ENCODE data around the gene BLNK. TPM values are rescaled to one million over a fixed set of nuclear protein-coding genes. Genes with fewer than 3 reads are reported as not detected.
A peak's percentile ranks its signal among the peaks of the same experiment; 100 is the strongest.

The BLNK gene
- total and polyA plus RNA-seq, 9 of the 15 experiments (the other 6 are each of a cell fraction or from before 2014, with no cell fraction given), result not detected

- H2AFZ ChIP-seq (ENCODE audit: low read depth, low read length), result peak overlapping the region; percentile 55; the same call in 1 of the 2 replicates
- no peaks in the 10 kb centered on the region for H3K36me3 ChIP-seq (ENCODE audit: control insufficient read depth, insufficient read depth, low read length)
- no peaks in the 10 kb centered on the region for H3K9me1 ChIP-seq (ENCODE audit: control insufficient read depth, insufficient read depth, low read length)
- intact Hi-C loops (cut with micrococcal nuclease) (loop anchor here (10.0 kb wide), 1 partner anchor 178 kb away; the partner anchor contains the start of gene CCNJ), in situ Hi-C loops (cut with MboI) (no loop called here)
- no peaks in the 10 kb centered on the region for H3K9me3 ChIP-seq (replicated peaks; ENCODE audit: control insufficient read depth, insufficient read depth, low read depth, low read length)
- whole genome bisulfite sequencing (ENCODE audit: insufficient coverage, low coverage, missing lambda C conversion rate), result 35% methylated on average over 9 of the region's 10 CpGs
- H3K79me2 ChIP-seq (ENCODE audit: control insufficient read depth, insufficient read depth, low read length), result no peaks in the 10 kb centered on the region
- H3K4me2 ChIP-seq (ENCODE audit: insufficient read depth, low read length), result no peak overlapping the region
- ChIA-PET CTCF (ENCODE audit: low intra/inter-chr PET ratio) (no interaction called here), POLR2A (no interaction called here)
- H3K4me1 ChIP-seq (replicated peaks in 1 of 2; ENCODE audit: control insufficient read depth in 2 of 2, insufficient read depth in 2 of 2, low read length in 2 of 2), result no peaks in the 10 kb centered on the region; a peak in 1 of 5 replicates
- DNase-seq (ENCODE audit: extremely low read depth in 1 of 4, low spot score in 3 of 4), result no peak
- BruUV-seq (replicated peaks), result no TSS peak
- TF ChIP-seq BMI1 (IDR thresholded peaks at IDR 0.05; ENCODE audit: low read length), result no peak
- peak; percentile 82 to 84 for TF ChIP-seq NRF1 (conservative IDR thresholded peaks at IDR 0.05 in 1 of 2, IDR thresholded peaks at IDR 0.05 in 1 of 2)
- no peak for FAIRE-seq
- H4K20me1 ChIP-seq (replicated peaks; ENCODE audit: control insufficient read depth, insufficient read depth, low read length), result no peaks in the 10 kb centered on the region
- no peak overlapping the region for H3K27ac ChIP-seq (ENCODE audit: extremely low read depth, low read depth, low read length)
- H3K4me3 ChIP-seq, result no peak overlapping the region
- no peak overlapping the region for H3K9ac ChIP-seq (ENCODE audit: insufficient read depth in 1 of 2, low read depth in 2 of 2, low read length in 2 of 2)
- no peak for ATAC-seq
- peaks cover 2 to 25% of the 10 kb centered on the region in 2 experiments; a peak in 3 of 5 replicates for H3K27me3 ChIP-seq (ENCODE audit: control insufficient read depth in 2 of 2, insufficient read depth in 2 of 2, low read length in 2 of 2)
Observed at GRCh38 chr10:96222908-96223307, 48.5 kb downstream of the BLNK start.

- POLR2A ChIA-PET, result no interaction called here
- FAIRE-seq, result no peak
- CTCF ChIA-PET (ENCODE audit: low intra/inter-chr PET ratio), result no interaction called here
- no peak overlapping the region for H2AFZ ChIP-seq (ENCODE audit: low read depth, low read length)
- no peaks in the 10 kb centered on the region for H3K9me1 ChIP-seq (ENCODE audit: control insufficient read depth, insufficient read depth, low read length)
- H3K9me3 ChIP-seq (replicated peaks; ENCODE audit: control insufficient read depth, insufficient read depth, low read depth, low read length), result no peaks in the 10 kb centered on the region
- H3K4me3 ChIP-seq, result no peak overlapping the region
- in situ Hi-C loops (cut with MboI) (no loop called here), intact Hi-C loops (cut with micrococcal nuclease) (loop anchor here (10.0 kb wide), 1 partner anchor 178 kb away; the partner anchor contains the start of gene CCNJ)
- ATAC-seq, result no peak
- DNase-seq (ENCODE audit: extremely low read depth in 1 of 4, low spot score in 3 of 4), result no peak
- H3K27me3 ChIP-seq (ENCODE audit: control insufficient read depth in 2 of 2, insufficient read depth in 2 of 2, low read length in 2 of 2), result peaks cover 2 to 22% of the 10 kb centered on the region in 2 experiments; a peak in 3 of 5 replicates
- TF ChIP-seq SETDB1 (IDR thresholded peaks at IDR 0.05; ENCODE audit: low read length), result no peak
- no peak for TF ChIP-seq GTF2B (IDR thresholded peaks at IDR 0.05; ENCODE audit: extremely low read depth, insufficient read length)
- TF ChIP-seq ZNF512 (tag; IDR thresholded peaks at IDR 0.05), result no peak
- no peak for TF ChIP-seq ZNF274 (IDR thresholded peaks at IDR 0.05; ENCODE audit: borderline replicate concordance, low read depth, low read length)
- no peak for TF ChIP-seq CBX8 (IDR thresholded peaks at IDR 0.05; ENCODE audit: borderline replicate concordance, extremely low read depth, low read depth, low read length, poor library complexity, severe bottlenecking)
- no TSS peak for BruUV-seq (replicated peaks)
- H3K4me2 ChIP-seq (ENCODE audit: insufficient read depth, low read length), result no peak overlapping the region
- H3K36me3 ChIP-seq (ENCODE audit: control insufficient read depth, insufficient read depth, low read length), result no peaks in the 10 kb centered on the region
- no peaks in the 10 kb centered on the region for H4K20me1 ChIP-seq (replicated peaks; ENCODE audit: control insufficient read depth, insufficient read depth, low read length)
- H3K9ac ChIP-seq (ENCODE audit: insufficient read depth in 1 of 2, low read depth in 2 of 2, low read length in 2 of 2), result no peak overlapping the region
- no peaks in the 10 kb centered on the region for H3K79me2 ChIP-seq (ENCODE audit: control insufficient read depth, insufficient read depth, low read length)
- no peaks in the 10 kb centered on the region; a peak in 1 of 5 replicates for H3K4me1 ChIP-seq (replicated peaks in 1 of 2; ENCODE audit: control insufficient read depth in 2 of 2, insufficient read depth in 2 of 2, low read length in 2 of 2)
- WGBS (ENCODE audit: insufficient coverage, low coverage, missing lambda C conversion rate), result 0% methylated on average over 2 of the region's 3 CpGs
- H3K27ac ChIP-seq (ENCODE audit: extremely low read depth, low read depth, low read length), result no peak overlapping the region
Observed at GRCh38 chr10:96222441-96222840, 48.9 kb downstream of the BLNK start.

Measured in K562 (cell line).